22Rv1 (cell line): ENCODE data around the gene MYPOP.

Experiments
- ZFX ChIP-seq: fragments of 450-650 bp; IDR thresholded peaks from 2 replicates; pipeline ENCODE4 v1.6.1; 2017; ENCODE audit warnings: antibody characterized with exemption, borderline replicate concordance
- TF ChIP-seq, protein P1 (sequence below): fragments of 450-650 bp; IDR thresholded peaks from 2 replicates; pipeline ENCODE4 v1.5.1; 2017; ENCODE audit warnings: mild to moderate bottlenecking

DNA sequence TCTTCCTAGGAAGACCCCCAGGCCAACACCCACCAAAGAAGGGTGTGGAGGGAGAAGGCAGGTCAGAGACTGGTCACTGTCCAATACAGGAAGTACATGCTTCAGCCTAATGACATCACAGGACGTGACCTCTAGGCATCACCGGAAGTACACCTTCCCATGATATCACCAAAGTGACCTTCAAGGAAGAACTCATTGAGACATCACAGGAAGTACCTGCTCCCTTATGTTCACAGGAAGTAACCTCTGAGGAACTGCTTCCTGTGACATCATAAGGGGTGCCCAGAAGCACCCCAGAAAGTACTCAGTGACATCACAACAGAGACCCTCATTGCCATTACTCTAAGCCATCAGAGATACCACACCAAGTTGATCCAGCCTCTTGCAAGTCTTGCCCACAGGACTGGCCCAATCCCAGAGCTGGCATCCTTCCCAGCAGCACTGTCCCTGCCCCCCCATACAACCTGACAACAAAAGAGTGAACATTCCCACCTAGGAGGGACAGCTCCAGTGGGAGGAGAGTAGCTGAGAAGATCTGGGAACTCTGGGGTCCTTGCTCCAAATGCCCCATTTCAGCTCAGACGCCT, 36.4 kb upstream of the MYPOP start:
- TF ChIP-seq, protein P1, sequence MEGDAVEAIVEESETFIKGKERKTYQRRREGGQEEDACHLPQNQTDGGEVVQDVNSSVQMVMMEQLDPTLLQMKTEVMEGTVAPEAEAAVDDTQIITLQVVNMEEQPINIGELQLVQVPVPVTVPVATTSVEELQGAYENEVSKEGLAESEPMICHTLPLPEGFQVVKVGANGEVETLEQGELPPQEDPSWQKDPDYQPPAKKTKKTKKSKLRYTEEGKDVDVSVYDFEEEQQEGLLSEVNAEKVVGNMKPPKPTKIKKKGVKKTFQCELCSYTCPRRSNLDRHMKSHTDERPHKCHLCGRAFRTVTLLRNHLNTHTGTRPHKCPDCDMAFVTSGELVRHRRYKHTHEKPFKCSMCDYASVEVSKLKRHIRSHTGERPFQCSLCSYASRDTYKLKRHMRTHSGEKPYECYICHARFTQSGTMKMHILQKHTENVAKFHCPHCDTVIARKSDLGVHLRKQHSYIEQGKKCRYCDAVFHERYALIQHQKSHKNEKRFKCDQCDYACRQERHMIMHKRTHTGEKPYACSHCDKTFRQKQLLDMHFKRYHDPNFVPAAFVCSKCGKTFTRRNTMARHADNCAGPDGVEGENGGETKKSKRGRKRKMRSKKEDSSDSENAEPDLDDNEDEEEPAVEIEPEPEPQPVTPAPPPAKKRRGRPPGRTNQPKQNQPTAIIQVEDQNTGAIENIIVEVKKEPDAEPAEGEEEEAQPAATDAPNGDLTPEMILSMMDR = no peak
- no peak for TF ChIP-seq ZFX
